Measurements from ENCODE around the gene C17orf50.
A peak's percentile ranks its signal among the peaks of the same experiment; 100 is the strongest.

The C17orf50 gene

DNA sequence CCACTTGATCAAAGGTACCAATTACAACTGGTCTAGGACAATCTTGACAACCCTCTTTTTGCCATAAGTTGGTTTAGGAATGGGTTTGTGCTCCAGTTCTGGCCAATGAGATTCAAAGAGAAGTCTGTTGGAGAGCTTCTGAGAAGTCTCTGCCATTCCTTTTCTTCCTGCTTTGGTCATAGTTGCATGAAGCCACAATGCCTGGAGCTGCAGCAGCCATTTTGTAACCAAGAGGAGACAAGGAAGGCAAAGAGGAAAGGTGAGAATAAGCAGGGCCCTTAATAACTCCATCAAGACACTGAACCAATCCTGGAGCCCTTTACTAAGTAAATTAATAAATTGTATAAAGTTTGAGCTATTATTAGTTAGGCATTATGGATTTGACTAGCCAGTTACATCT, 3.4 kb upstream of the C17orf50 start:
- no peak for TF ChIP-seq CTCF (IDR thresholded peaks at IDR 0.05; ENCODE audit: poor library complexity, severe bottlenecking)
- H3K4me3 ChIP-seq (ENCODE audit: severe bottlenecking): no peak overlapping the region
- no peaks in the 10 kb centered on the region for H3K4me1 ChIP-seq (ENCODE audit: insufficient read depth, poor library complexity, severe bottlenecking)
- no peaks in the 10 kb centered on the region for H3K36me3 ChIP-seq (ENCODE audit: low read depth)
- no peak overlapping the region for H3K27ac ChIP-seq (ENCODE audit: poor library complexity, severe bottlenecking)
- no peaks in the 10 kb centered on the region for H3K27me3 ChIP-seq (ENCODE audit: insufficient read depth, poor library complexity, severe bottlenecking)
- no peaks in the 10 kb centered on the region for H3K9me3 ChIP-seq (ENCODE audit: severe bottlenecking)
- ATAC-seq (ENCODE audit: low read depth): no peak
- DNase-seq (ENCODE audit: low spot score): no peak

DNA sequence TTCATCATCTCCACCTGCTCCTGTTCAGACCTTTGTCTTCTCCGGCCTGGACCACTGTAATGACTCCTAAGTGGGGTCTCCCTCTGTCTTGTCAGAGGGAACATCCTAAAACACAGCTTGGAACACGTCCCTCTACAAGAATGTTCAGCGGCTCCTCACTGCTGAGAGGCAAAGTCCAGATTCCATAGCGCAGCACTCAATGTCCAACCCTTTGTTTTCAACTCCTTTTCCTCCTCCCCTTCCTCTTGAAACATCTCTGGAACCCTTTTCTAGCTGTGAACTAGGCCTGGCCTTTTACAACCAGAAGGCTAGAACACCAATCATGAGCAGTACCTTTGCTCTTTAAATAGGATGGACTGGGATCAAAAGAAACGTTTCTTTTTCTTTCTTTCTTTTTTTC, 914 bp downstream of the C17orf50 start:
- DNase-seq (ENCODE audit: low spot score): no peak
- Histone ChIP-seq H3K27ac (ENCODE audit: poor library complexity, severe bottlenecking) (no peak overlapping the region), H3K9me3 (ENCODE audit: severe bottlenecking) (no peaks in the 10 kb centered on the region), H3K4me1 (ENCODE audit: insufficient read depth, poor library complexity, severe bottlenecking) (no peaks in the 10 kb centered on the region), H3K36me3 (ENCODE audit: low read depth) (no peaks in the 10 kb centered on the region), H3K4me3 (ENCODE audit: severe bottlenecking) (no peak overlapping the region), H3K27me3 (ENCODE audit: insufficient read depth, poor library complexity, severe bottlenecking) (no peaks in the 10 kb centered on the region)
- no peak for ATAC-seq (ENCODE audit: low read depth)
- TF ChIP-seq CTCF (IDR thresholded peaks at IDR 0.05; ENCODE audit: poor library complexity, severe bottlenecking): no peak

- Histone ChIP-seq H3K27ac (ENCODE audit: poor library complexity, severe bottlenecking) (no peak overlapping the region), H3K36me3 (ENCODE audit: low read depth) (no peaks in the 10 kb centered on the region), H3K27me3 (ENCODE audit: insufficient read depth, poor library complexity, severe bottlenecking) (no peaks in the 10 kb centered on the region), H3K4me3 (ENCODE audit: severe bottlenecking) (peak overlapping the region; percentile 23), H3K4me1 (ENCODE audit: insufficient read depth, poor library complexity, severe bottlenecking) (no peaks in the 10 kb centered on the region), H3K9me3 (ENCODE audit: severe bottlenecking) (no peaks in the 10 kb centered on the region)
- no peak for DNase-seq (ENCODE audit: low spot score)
- no peak for TF ChIP-seq CTCF (IDR thresholded peaks at IDR 0.05; ENCODE audit: poor library complexity, severe bottlenecking)
- ATAC-seq (ENCODE audit: low read depth): no peak
These were observed 3.1 kb downstream of the C17orf50 start for GRCh38 chr17:35763767-35764122.

GRCh38 chr17:35764123-35764991, 3.7 kb downstream of the C17orf50 start:
- H3K4me3 ChIP-seq (ENCODE audit: severe bottlenecking): peak overlapping the region; percentile 23
- H3K9me3 ChIP-seq (ENCODE audit: severe bottlenecking): no peaks in the 10 kb centered on the region
- H3K27me3 ChIP-seq (ENCODE audit: insufficient read depth, poor library complexity, severe bottlenecking): no peaks in the 10 kb centered on the region
- TF ChIP-seq CTCF (IDR thresholded peaks at IDR 0.05; ENCODE audit: poor library complexity, severe bottlenecking): peak; percentile 97
- no peaks in the 10 kb centered on the region for H3K4me1 ChIP-seq (ENCODE audit: insufficient read depth, poor library complexity, severe bottlenecking)
- H3K36me3 ChIP-seq (ENCODE audit: low read depth): no peaks in the 10 kb centered on the region
- no peak overlapping the region for H3K27ac ChIP-seq (ENCODE audit: poor library complexity, severe bottlenecking)
- ATAC-seq (ENCODE audit: low read depth) (peak; percentile 92), DNase-seq (ENCODE audit: low spot score) (peak; percentile 85)

- Histone ChIP-seq H3K27ac (ENCODE audit: poor library complexity, severe bottlenecking) (no peak overlapping the region), H3K9me3 (ENCODE audit: severe bottlenecking) (no peaks in the 10 kb centered on the region), H3K36me3 (ENCODE audit: low read depth) (no peaks in the 10 kb centered on the region), H3K4me3 (ENCODE audit: severe bottlenecking) (no peak overlapping the region), H3K27me3 (ENCODE audit: insufficient read depth, poor library complexity, severe bottlenecking) (no peaks in the 10 kb centered on the region), H3K4me1 (ENCODE audit: insufficient read depth, poor library complexity, severe bottlenecking) (no peaks in the 10 kb centered on the region)
- DNase-seq (ENCODE audit: low spot score): no peak
- no peak for ATAC-seq (ENCODE audit: low read depth)
- no peak for TF ChIP-seq CTCF (IDR thresholded peaks at IDR 0.05; ENCODE audit: poor library complexity, severe bottlenecking)
These were observed 4.5 kb downstream of the C17orf50 start for GRCh38 chr17:35765086-35765710.
